K562 (cell line): ENCODE measurements around the gene RNASET2. TPM values are rescaled to one million over a fixed set of nuclear protein-coding genes. Genes with fewer than 3 reads are reported as not detected.

Experiments
- ATAC-seq: fragments of 200-7000 bp; cut with Tn5 transposase; 3 replicates; pipeline ENCODE4 v1.9.1; 2020; ENCODE audit warnings: moderate library complexity
- BruUV-seq: library from RNA; stranded (reverse); fragments of 400-500 nt; replicated peaks from 2 replicates; lab custom pipeline; 2021; lab: Mats Ljungman, UMichigan
- CTCF ChIA-PET: fragments of 300-600 bp; formaldehyde crosslinking; extraction: SDS; loops from one replicate; lab custom pipeline; 2021; ENCODE audit warnings: low intra/inter-chr PET ratio; lab: Yijun Ruan, JAX
- POLR2A ChIA-PET: fragments of 300-600, 350-650 bp; sonication (Branson Sonifier 250); formaldehyde crosslinking; extraction: SDS; loops from one replicate; lab custom pipeline; 2021; ENCODE audit warnings: antibody characterized with exemption, inconsistent platforms; lab: Yijun Ruan, JAX
- DNase-seq, 4 experiments: peaks; one replicate each; pipeline versions ENCODE4 v3.0.0 to v3.0.0-alpha.2; 2011 to 2018; ENCODE audit warnings: low spot score in 3 of 4, mixed read lengths in 3 of 4; ENCODE audit errors: extremely low read depth in 1 of 4
- FAIRE-seq: peaks from 2 replicates; lab custom pipeline; 2011; peaks lifted over from hg19 to GRCh38; lab: Jason Lieb, UNC
- H2AFZ ChIP-seq: 2 replicates; pipeline ENCODE4 v1.6.0; 2011; ENCODE audit warnings: low read depth, low read length, control low read depth, inconsistent platforms
- H3K27ac ChIP-seq: fragments of 200-600 bp; 3 replicates; pipeline ENCODE4 v1.8.0; 2011; ENCODE audit warnings: low read depth, mild to moderate bottlenecking, control low read depth, inconsistent platforms, low read length, moderate library complexity, mixed read lengths; ENCODE audit errors: extremely low read depth
- H3K27me3 ChIP-seq, 2 experiments: fragments of 300-600 bp in 1 of 2; 2 replicates in 1 of 2; 3 replicates in 1 of 2; pipeline versions ENCODE4 v1.6.0 to v1.8.0; 2011; ENCODE audit warnings: inconsistent platforms in 2 of 2, low read length in 2 of 2, mild to moderate bottlenecking in 1 of 2, mixed read lengths in 1 of 2, moderate library complexity in 1 of 2; ENCODE audit not compliant: control insufficient read depth in 2 of 2, insufficient read depth in 2 of 2
- H3K36me3 ChIP-seq: fragments of 300-600 bp; 3 replicates; pipeline ENCODE4 v1.8.0; 2011; ENCODE audit warnings: mild to moderate bottlenecking, low read length, inconsistent platforms; ENCODE audit not compliant: control insufficient read depth, insufficient read depth
- H3K4me1 ChIP-seq, 2 experiments: fragments of 200-600 bp in 1 of 2; replicated peaks in 1 of 2; 2 replicates in 1 of 2; 3 replicates in 1 of 2; pipeline versions ENCODE4 v1.5.1 to v1.8.0; 2011; ENCODE audit warnings: inconsistent platforms in 2 of 2, low read length in 2 of 2, mild to moderate bottlenecking in 1 of 2, mixed read lengths in 1 of 2, moderate library complexity in 1 of 2; ENCODE audit not compliant: control insufficient read depth in 2 of 2, insufficient read depth in 2 of 2
- H3K4me2 ChIP-seq: 2 replicates; pipeline ENCODE4 v1.6.1; 2011; ENCODE audit warnings: low read length, control low read depth, inconsistent platforms, mixed read lengths; ENCODE audit not compliant: insufficient read depth
- H3K4me3 ChIP-seq: fragments of 200-600 bp; sonication (generic), shearing (Covaris generic); 2 replicates; pipeline ENCODE4 v1.5.1; 2016; ENCODE audit warnings: control low read depth, inconsistent platforms
- H3K79me2 ChIP-seq: fragments of 200-600 bp; 3 replicates; pipeline ENCODE4 v1.8.0; 2011; ENCODE audit warnings: low read length, inconsistent platforms; ENCODE audit not compliant: control insufficient read depth, insufficient read depth
- H3K9ac ChIP-seq, 2 experiments: 2 replicates each; pipeline versions ENCODE4 v1.6.0 to v1.6.1; 2011; ENCODE audit warnings: low read depth in 2 of 2, low read length in 2 of 2, control low read depth in 1 of 2, inconsistent platforms in 1 of 2, mild to moderate bottlenecking in 1 of 2, mixed read lengths in 1 of 2; ENCODE audit not compliant: insufficient read depth in 1 of 2
- H3K9me1 ChIP-seq: one replicate; pipeline ENCODE4 v1.6.0; 2011; ENCODE audit warnings: inconsistent platforms, mild to moderate bottlenecking, low read length, moderate library complexity; ENCODE audit not compliant: control insufficient read depth, insufficient read depth
- H3K9me3 ChIP-seq: replicated peaks from 2 replicates; pipeline ENCODE4 v1.5.1; 2011; ENCODE audit warnings: low read depth, low read length, inconsistent platforms; ENCODE audit not compliant: control insufficient read depth, insufficient read depth
- H4K20me1 ChIP-seq: replicated peaks from 2 replicates; pipeline ENCODE4 v1.6.1; 2011; ENCODE audit warnings: low read length, inconsistent platforms, mixed read lengths; ENCODE audit not compliant: control insufficient read depth, insufficient read depth
- CREB1 ChIP-seq, 2 experiments: sonication (generic) in 1 of 2; formaldehyde crosslinking in 1 of 2; IDR thresholded peaks; 2 replicates each; pipeline versions ENCODE4 v1.6.1 to v1.8.0; 2012 to 2022; ENCODE audit warnings: inconsistent platforms in 1 of 2, mild to moderate bottlenecking in 1 of 2, missing genetic modification reagents in 1 of 2, moderate library complexity in 1 of 2
- CSDE1 ChIP-seq, 2 experiments: fragments of 450-650 bp; IDR thresholded peaks; 2 replicates each; pipeline ENCODE4 v1.6.1; 2016; ENCODE audit warnings: mild to moderate bottlenecking in 1 of 2
- EZH2 ChIP-seq: IDR thresholded peaks from 2 replicates; pipeline ENCODE4 v1.6.1; 2012; ENCODE audit warnings: low read depth, mild to moderate bottlenecking, inconsistent platforms, low read length, borderline replicate concordance
- FOXA3 ChIP-seq, 2 experiments: fragments of 450-650 bp in 1 of 2; sonication (generic) in 1 of 2; formaldehyde crosslinking; IDR thresholded peaks in 1 of 2; conservative IDR thresholded peaks in 1 of 2; 2 replicates each; pipeline versions ENCODE4 v1.4.0 to v1.8.0; 2020 to 2022; ENCODE audit warnings: mild to moderate bottlenecking in 2 of 2, missing genetic modification reagents in 1 of 2
- HIVEP1 ChIP-seq: fragments of 250-450 bp; sonication (Bioruptor Pico); IDR thresholded peaks from 2 replicates; pipeline ENCODE4 v1.4.0; 2020; ENCODE audit warnings: mild to moderate bottlenecking
- KLF16 ChIP-seq: IDR thresholded peaks from 2 replicates; pipeline ENCODE4 v1.6.1; 2016; ENCODE audit warnings: antibody characterized with exemption
- RAD51 ChIP-seq: fragments of 450-650 bp; IDR thresholded peaks from 2 replicates; pipeline ENCODE4 v1.7.1; 2016; ENCODE audit warnings: low read depth, mild to moderate bottlenecking, borderline replicate concordance
- RFX7 ChIP-seq: fragments of 250-450 bp; sonication (Bioruptor Pico); IDR thresholded peaks from 2 replicates; pipeline ENCODE4 v1.5.1; 2021; ENCODE audit warnings: mild to moderate bottlenecking
- ZNF12 ChIP-seq: sonication (generic); formaldehyde crosslinking; IDR thresholded peaks from 2 replicates; pipeline ENCODE4 v1.4.0; 2020; ENCODE audit warnings: mild to moderate bottlenecking, missing genetic modification reagents
- WGBS: fragments of 100-300 bp; shearing (Covaris generic); methylation state at CpG from one replicate; pipeline ENCODE4 v1.1.6; 2016; ENCODE audit warnings: low coverage, mixed read lengths; ENCODE audit not compliant: insufficient coverage; ENCODE audit errors: missing lambda C conversion rate; 5-methylcytosine and 5-hydroxymethylcytosine counted together
- in situ Hi-C: fragments of 300-500 bp; cut with MboI; formaldehyde crosslinking; loops from 4 replicates; pipeline ENCODE4 v1.15.0; 2018; ENCODE audit warnings: inconsistent platforms, mixed read lengths
- intact Hi-C: fragments of 100-400 bp; cut with micrococcal nuclease; formaldehyde crosslinking; loops from 2 replicates; pipeline ENCODE4 v1.14.2; 2022
- polyA plus RNA-seq, 8 experiments: library from polyadenylated mRNA; depleted of rRNA in 4 of 8; stranded (reverse) in 5 of 8; unstranded in 3 of 8; fragments of >200 nt; fragmentation: Nextera tagmentation in 2 of 8; fragmentation: Illumina TruSeq in 1 of 8; extraction: Ambion mirVana in 2 of 8; extraction: Trizol in 1 of 8; gene quantifications; 2 replicates each; pipeline versions ENCODE4 v1.2.1 to v1.2.3, GENCODE V29; 2011 to 2014; ENCODE audit warnings: inconsistent platforms in 1 of 8, missing spikeins in 1 of 8
- total RNA-seq, 7 experiments: library from RNA; depleted of rRNA in 6 of 7; stranded (reverse); fragments of >200 nt in 6 of 7; fragmentation: Illumina TruSeq in 2 of 7; extraction: Trizol in 2 of 7; gene quantifications; 2 replicates each; pipeline versions ENCODE4 v1.2.1 to v1.2.3, GENCODE V29; 2011 to 2021; ENCODE audit warnings: low replicate concordance in 1 of 7

The RNASET2 gene
- total and polyA plus RNA-seq, 9 of the 15 experiments (the other 6 are each of a cell fraction or from before 2014, with no cell fraction given), result 7.4 to 141 (median 91.3) TPM

GRCh38 chr6:166952121-166952520 is 4.2 kb downstream of the RNASET2 start:
- ATAC-seq, result no peak
- Histone ChIP-seq H4K20me1 (no peaks in the 10 kb centered on the region; the same call in 1 of the 2 replicates), H3K9me1 (peaks cover 2% of the 10 kb centered on the region), H3K9me3 (no peaks in the 10 kb centered on the region), H3K27ac (no peak overlapping the region), H3K4me1 (peaks cover 25 to 36% of the 10 kb centered on the region in 2 experiments), H3K27me3 (no peaks in the 10 kb centered on the region), H3K4me2 (no peak overlapping the region), H3K79me2 (peaks cover 15% of the 10 kb centered on the region), H3K9ac (no peak overlapping the region; a peak in 1 of 4 replicates), H2AFZ (no peak overlapping the region), H3K36me3 (peaks cover 22% of the 10 kb centered on the region; the same call in 2 of the 3 replicates), H3K4me3 (no peak overlapping the region)
- FAIRE-seq, result no peak
- POLR2A ChIA-PET, result interaction anchor here (1.0 kb wide), 1 partner anchor 10 kb away, joined by 3 read pairs; no protein-coding TSS in a partner anchor
- CTCF ChIA-PET, result interaction anchor here (2.0 kb wide), 1 partner anchor 166 kb away, joined by 9 read pairs; no protein-coding TSS in a partner anchor
- intact Hi-C loops (no loop called here), in situ Hi-C loops (loop anchor here (10.0 kb wide), 1 partner anchor 177 kb away; no protein-coding TSS in a partner anchor)
- DNase-seq, result no peak
- 68% methylated on average over 12 of the region's 12 CpGs for WGBS
- BruUV-seq, result no TSS peak
- peak; percentile 97 for TF ChIP-seq ZNF12 (CRISPR knock-in tag)
- no peak for TF ChIP-seq EZH2

- BruUV-seq, result no TSS peak
- Histone ChIP-seq H3K9me3 (no peaks in the 10 kb centered on the region), H3K4me1 (peaks cover 25 to 31% of the 10 kb centered on the region in 2 experiments), H3K79me2 (peaks cover 15% of the 10 kb centered on the region), H3K27ac (no peak overlapping the region), H4K20me1 (no peaks in the 10 kb centered on the region; the same call in 1 of the 2 replicates), H3K36me3 (peaks cover 26% of the 10 kb centered on the region; the same call in 2 of the 3 replicates), H3K4me2 (no peak overlapping the region), H3K27me3 (no peaks in the 10 kb centered on the region), H3K9ac (no peak overlapping the region), H3K4me3 (no peak overlapping the region), H2AFZ (no peak overlapping the region), H3K9me1 (peaks cover 2% of the 10 kb centered on the region)
- no peak for FAIRE-seq
- ChIA-PET POLR2A (interaction anchor here (0.7 to 1.7 kb wide), 4 partner anchors 9 to 132 kb away, joined by 3 to 4 read pairs (median 4); no protein-coding TSS in a partner anchor), CTCF (interaction anchor here (2.0 kb wide), 1 partner anchor 165 kb away, joined by 9 read pairs; no protein-coding TSS in a partner anchor)
- intact Hi-C loops (loop anchor here (1.0 to 2.0 kb wide), 3 partner anchors 101 to 191 kb away; no protein-coding TSS in a partner anchor), in situ Hi-C loops (loop anchor here (10.0 kb wide), 1 partner anchor 177 kb away; no protein-coding TSS in a partner anchor)
- 0 out of 4 replicates have a peak, but pooled peaks of 1 of the 2 experiments have one; percentile 3 for TF ChIP-seq CSDE1 (IDR thresholded peaks at IDR 0.05)
- TF ChIP-seq RAD51, result no peak
- no peak for TF ChIP-seq RFX7 (CRISPR knock-in tag)
- TF ChIP-seq KLF16, result 0 out of 2 replicates have a peak, but pooled peaks have one; percentile 3
- TF ChIP-seq HIVEP1, result no peak
- no peak for TF ChIP-seq CREB1 (IDR thresholded peaks at IDR 0.05)
- peak; percentile 6; the same call in 1 of the 2 replicates for TF ChIP-seq CREB1 (CRISPR knock-in tag; IDR thresholded peaks at IDR 0.05)
- TF ChIP-seq FOXA3 (CRISPR knock-in tag; conservative IDR thresholded peaks at IDR 0.05 in 1 of 2, IDR thresholded peaks at IDR 0.05 in 1 of 2), result 0 out of 4 replicates have a peak, but pooled peaks of 1 of the 2 experiments have one; percentile 40
- WGBS, result 38% methylated on average over 3 of the region's 3 CpGs
- no peak for DNase-seq
- ATAC-seq, result no peak
Measured at GRCh38 chr6:166951670-166952060, 4.7 kb downstream of the RNASET2 start.
